Measurements from ENCODE around the gene IGLL5.
"Not testable (repeated sequence)": the region's sequence is repeated elsewhere in the genome, so short reads cannot be mapped to it uniquely, and the experiment has no call there.

The IGLL5 gene

GRCh38 chr22:22902247-22903001 is 14.8 kb downstream of the IGLL5 start:
- DNase-seq, result no peak

GRCh38 chr22:22903355-22903777 is 15.8 kb downstream of the IGLL5 start:
- no peak for DNase-seq

GRCh38 chr22:22903781-22904192 is 16.2 kb downstream of the IGLL5 start:
- not testable (repeated sequence) for DNase-seq

GRCh38 chr22:22904736-22905135 is 17.1 kb downstream of the IGLL5 start:
- DNase-seq, result not testable (repeated sequence)

- DNase-seq, result not testable (repeated sequence)
These were observed 18.8 kb downstream of the IGLL5 start for GRCh38 chr22:22906391-22906790.

- no peak for DNase-seq
These were observed 19.4 kb downstream of the IGLL5 start for GRCh38 chr22:22906907-22907550.

GRCh38 chr22:22907551-22908494 is 20.2 kb downstream of the IGLL5 start:
- no peak for DNase-seq

GRCh38 chr22:22908495-22908861 is 20.9 kb downstream of the IGLL5 start:
- no peak for DNase-seq

- DNase-seq, result no peak
These were observed 21.5 kb downstream of the IGLL5 start for GRCh38 chr22:22908941-22909604.

- no peak for DNase-seq
These were observed 22.1 kb downstream of the IGLL5 start for GRCh38 chr22:22909605-22910271.

- no peak for DNase-seq
These were observed 22.9 kb downstream of the IGLL5 start for GRCh38 chr22:22910272-22911240.

GRCh38 chr22:22911327-22912134 is 23.9 kb downstream of the IGLL5 start:
- DNase-seq, result no peak

GRCh38 chr22:22912135-22912987 is 24.7 kb downstream of the IGLL5 start:
- DNase-seq, result no peak

- no peak for DNase-seq
These were observed 25.3 kb downstream of the IGLL5 start for GRCh38 chr22:22912988-22913253.

- DNase-seq, result no peak
These were observed 26.4 kb downstream of the IGLL5 start for GRCh38 chr22:22913989-22914388.

- DNase-seq, result no peak
These were observed 27.4 kb downstream of the IGLL5 start for GRCh38 chr22:22914726-22915669.

GRCh38 chr22:22915670-22916035 is 28.0 kb downstream of the IGLL5 start:
- DNase-seq, result no peak
